ENCODE results near the gene LRRC27. TPM values are rescaled to one million over a fixed set of nuclear protein-coding genes. Genes with fewer than 3 reads are reported as not detected.

LRRC27 gene
- total RNA-seq, 1 donor from 2014 or later = 12.4 TPM

GRCh38 chr10:132422903-132423825, 91.2 kb downstream of the LRRC27 start:
- intact Hi-C loops (cut with DNase I) = no loop called here
- no peak for DNase-seq (ENCODE audit: low spot score)
- peak; percentile 6 for ATAC-seq

GRCh38 chr10:132423966-132424861, 92.2 kb downstream of the LRRC27 start:
- DNase-seq (ENCODE audit: low spot score) (no peak), ATAC-seq (no peak)
- intact Hi-C loops (cut with DNase I) = no loop called here

- intact Hi-C loops (cut with DNase I) = no loop called here
- ATAC-seq = no peak
- no peak for DNase-seq (ENCODE audit: low spot score)
Observed at GRCh38 chr10:132425029-132425756, 93.2 kb downstream of the LRRC27 start.

GRCh38 chr10:132425757-132426155, 93.8 kb downstream of the LRRC27 start:
- DNase-seq (ENCODE audit: low spot score) = no peak
- ATAC-seq = no peak
- intact Hi-C loops (cut with DNase I) = no loop called here

GRCh38 chr10:132427006-132427771, 95.2 kb downstream of the LRRC27 start:
- ATAC-seq (no peak), DNase-seq (ENCODE audit: low spot score) (no peak)
- intact Hi-C loops (cut with DNase I) = no loop called here

- ATAC-seq (no peak), DNase-seq (ENCODE audit: low spot score) (no peak)
- intact Hi-C loops (cut with DNase I) = no loop called here
Observed at GRCh38 chr10:132427939-132428367, 96.0 kb downstream of the LRRC27 start.

GRCh38 chr10:132428486-132428995, 96.5 kb downstream of the LRRC27 start:
- DNase-seq (ENCODE audit: low spot score) = no peak
- intact Hi-C loops (cut with DNase I) = no loop called here
- ATAC-seq = no peak

Other genes starting within 250 kb of the LRRC27 start
- gene DPYSL4, start 145.2 kb upstream of the LRRC27 start, total RNA-seq = 0.31 TPM
- 11.1 TPM for gene STK32C, start 24.2 kb upstream of the LRRC27 start, total RNA-seq
- 13.3 TPM for gene PWWP2B, start 65.0 kb downstream of the LRRC27 start, total RNA-seq
- gene INPP5A, start 205.6 kb downstream of the LRRC27 start, total RNA-seq = 54.3 TPM

Data from sciatic nerve (tissue), 2 donors.